Aorta (tissue), 5 donors: ENCODE data around the gene GRIA1. TPM values are rescaled to one million over a fixed set of nuclear protein-coding genes. Genes with fewer than 3 reads are reported as not detected.

Source experiments
- ATAC-seq: fragments of 200-7000 bp; cut with Tn5 transposase; one replicate; pipeline ENCODE4 v1.9.1; 2022; ENCODE audit warnings: moderate library complexity; ENCODE audit not compliant: low FRiP score
- DNase-seq, 2 donors: peaks; one replicate each; pipeline ENCODE4 v3.0.0-alpha.2; 2020
- H3K27ac ChIP-seq, 2 donors: one replicate each; pipeline ENCODE4 v1.5.1; 2013; ENCODE audit warnings: low read length in 2 of 2, mild to moderate bottlenecking in 2 of 2, moderate library complexity in 2 of 2, control low read depth in 1 of 2, inconsistent platforms in 1 of 2, low read depth in 1 of 2
- H3K27me3 ChIP-seq, 2 donors: one replicate each; pipeline ENCODE4 v1.6.1; 2013; ENCODE audit warnings: control low read depth in 1 of 2, low read length in 1 of 2, mild to moderate bottlenecking in 1 of 2, moderate library complexity in 1 of 2; ENCODE audit not compliant: insufficient read depth in 2 of 2, control insufficient read depth in 1 of 2
- H3K36me3 ChIP-seq, 2 donors: one replicate each; pipeline ENCODE4 v1.6.1; 2013; ENCODE audit warnings: control low read depth in 1 of 2, low read length in 1 of 2, mild to moderate bottlenecking in 1 of 2; ENCODE audit not compliant: insufficient read depth in 2 of 2, control insufficient read depth in 1 of 2
- H3K4me1 ChIP-seq, 2 donors: one replicate each; pipeline ENCODE4 v1.6.1; 2013; ENCODE audit warnings: low read length in 2 of 2, control low read depth in 1 of 2, mild to moderate bottlenecking in 1 of 2, moderate library complexity in 1 of 2; ENCODE audit not compliant: insufficient read depth in 2 of 2, control insufficient read depth in 1 of 2
- H3K4me3 ChIP-seq, 2 donors: one replicate each; pipeline ENCODE4 v1.5.1; 2013; ENCODE audit warnings: low read length in 2 of 2, control low read depth in 1 of 2, mild to moderate bottlenecking in 1 of 2
- H3K9me3 ChIP-seq: one replicate; pipeline ENCODE4 v1.6.1; 2013; ENCODE audit warnings: mild to moderate bottlenecking, low read length; ENCODE audit not compliant: control insufficient read depth
- WGBS, 2 donors: extraction: QIAGEN DNeasy Blood & Tissue Kit; methylation state at CpG; one replicate each; pipeline ENCODE4 v1.1.7; 2013; 5-methylcytosine and 5-hydroxymethylcytosine counted together
- intact Hi-C, 2 donors: fragments of 100-400 bp; cut with DNase I; formaldehyde crosslinking; loops; one replicate each; pipeline versions ENCODE4 v1.14.2 to v1.15.0; 2022
- polyA plus RNA-seq, 2 donors: library from polyadenylated mRNA; stranded (reverse); fragments of 200-250 nt; gene quantifications; one replicate each; pipeline ENCODE4 v1.2.3, GENCODE V29; 2013
- total RNA-seq, 2 donors: library from RNA; stranded (reverse); fragmentation: NEBNext Ultra II Directional; extraction: Animal tissue kit (Norgen Biotek cat#: 25700); gene quantifications; one replicate each; pipeline ENCODE4 v1.2.1, GENCODE V29; 2021
- donor health status: healthy with polysubstance abuse.
- donor health status: Bipolar disorder and iron deficiency.
- donor health status: DM: no; HTN: no; CAD: no.
- donor health status: DM: no; HTN: no; CAD: no.
- donor health status: DM: yes; HTN: yes; CAD: no.

Gene GRIA1
- total and polyA plus RNA-seq, 4 donors: 6.3 to 20.2 (median 7.0) TPM

- no peak overlapping the region for H3K27ac ChIP-seq
- no peaks in the 10 kb centered on the region for H3K27me3 ChIP-seq
- WGBS, 2 donors: 19 to 21% methylated on average over 6 of the region's 6 CpGs
- peaks cover 0 to 2% of the 10 kb centered on the region in 2 donors for H3K4me1 ChIP-seq
- no peak for DNase-seq
- ATAC-seq: no peak
- H3K4me3 ChIP-seq: no peak overlapping the region
- no peaks in the 10 kb centered on the region for H3K9me3 ChIP-seq
- no peaks in the 10 kb centered on the region for H3K36me3 ChIP-seq
- intact Hi-C loops: no loop called here
These were observed 21.2 kb downstream of the GRIA1 start for GRCh38 chr5:153511622-153512021.

- WGBS, 2 donors: 38 to 48% methylated on average over 4 of the region's 4 CpGs
- Histone ChIP-seq H3K4me1 (peaks cover 0 to 2% of the 10 kb centered on the region in 2 donors), H3K27me3 (no peaks in the 10 kb centered on the region), H3K27ac (no peak overlapping the region), H3K36me3 (no peaks in the 10 kb centered on the region), H3K4me3 (no peak overlapping the region), H3K9me3 (no peaks in the 10 kb centered on the region)
- ATAC-seq: no peak
- DNase-seq: no peak
- intact Hi-C loops: no loop called here
These were observed 22.7 kb downstream of the GRIA1 start for GRCh38 chr5:153513156-153513555.

- Histone ChIP-seq H3K27ac (no peak overlapping the region), H3K9me3 (no peaks in the 10 kb centered on the region), H3K27me3 (no peaks in the 10 kb centered on the region), H3K36me3 (no peaks in the 10 kb centered on the region), H3K4me3 (no peak overlapping the region), H3K4me1 (peaks cover 0 to 1% of the 10 kb centered on the region in 2 donors)
- DNase-seq (no peak), ATAC-seq (no peak)
- intact Hi-C loops: no loop called here
- 87 to 89% methylated on average over 2 of the region's 2 CpGs for WGBS, 2 donors
These were observed 24.8 kb downstream of the GRIA1 start for GRCh38 chr5:153515301-153515700.

- intact Hi-C loops: no loop called here
- H3K4me1 ChIP-seq: peaks cover 0 to 5% of the 10 kb centered on the region in 2 donors
- no peak overlapping the region for H3K27ac ChIP-seq
- DNase-seq (no peak), ATAC-seq (no peak)
- WGBS, 2 donors: 84 to 88% methylated on average over 12 of the region's 12 CpGs
- no peaks in the 10 kb centered on the region for H3K27me3 ChIP-seq
- H3K4me3 ChIP-seq: no peak overlapping the region
- H3K9me3 ChIP-seq: no peaks in the 10 kb centered on the region
- no peaks in the 10 kb centered on the region for H3K36me3 ChIP-seq
These were observed 26.2 kb downstream of the GRIA1 start for GRCh38 chr5:153516504-153517240.

GRCh38 chr5:153517241-153517611, 26.8 kb downstream of the GRIA1 start:
- ATAC-seq (no peak), DNase-seq (no peak)
- H3K27me3 ChIP-seq: no peaks in the 10 kb centered on the region
- no peak overlapping the region for H3K4me3 ChIP-seq
- H3K4me1 ChIP-seq: peaks cover 0 to 5% of the 10 kb centered on the region in 2 donors
- no peaks in the 10 kb centered on the region for H3K36me3 ChIP-seq
- H3K9me3 ChIP-seq: no peaks in the 10 kb centered on the region
- WGBS, 2 donors: 93 to 97% methylated on average over 2 of the region's 2 CpGs
- H3K27ac ChIP-seq: no peak overlapping the region
- intact Hi-C loops: no loop called here

GRCh38 chr5:153520137-153520536, 29.7 kb downstream of the GRIA1 start:
- Histone ChIP-seq H3K4me1 (peaks cover 5 to 9% of the 10 kb centered on the region in 2 donors), H3K36me3 (no peaks in the 10 kb centered on the region), H3K27ac (no peak overlapping the region), H3K4me3 (no peak overlapping the region), H3K27me3 (no peaks in the 10 kb centered on the region), H3K9me3 (no peaks in the 10 kb centered on the region)
- intact Hi-C loops: no loop called here
- ATAC-seq: no peak
- 84 to 96% methylated on average over 1 of the region's 1 CpG for WGBS, 2 donors
- DNase-seq: no peak

- WGBS, 2 donors: 77 to 83% methylated on average over 2 of the region's 2 CpGs
These were observed 30.5 kb downstream of the GRIA1 start for GRCh38 chr5:153520952-153521351.

GRCh38 chr5:153523211-153523610, 32.7 kb downstream of the GRIA1 start:
- Histone ChIP-seq H3K4me1 (peaks cover 5 to 9% of the 10 kb centered on the region in 2 donors), H3K27me3 (no peaks in the 10 kb centered on the region), H3K9me3 (no peaks in the 10 kb centered on the region), H3K27ac (no peak overlapping the region), H3K4me3 (no peak overlapping the region), H3K36me3 (no peaks in the 10 kb centered on the region)
- no peak for DNase-seq
- intact Hi-C loops: no loop called here
- ATAC-seq: no peak

More at GRCh38 chr5:153520952-153521351, 30.5 kb downstream of the GRIA1 start:
- H3K27ac ChIP-seq: no peak overlapping the region
- H3K4me1 ChIP-seq: peaks cover 5 to 9% of the 10 kb centered on the region in 2 donors
- intact Hi-C loops: no loop called here
- H3K27me3 ChIP-seq: no peaks in the 10 kb centered on the region
- H3K36me3 ChIP-seq: no peaks in the 10 kb centered on the region
- DNase-seq (no peak), ATAC-seq (no peak)
- no peak overlapping the region for H3K4me3 ChIP-seq
- no peaks in the 10 kb centered on the region for H3K9me3 ChIP-seq

- Histone ChIP-seq H3K4me3 (no peak overlapping the region), H3K9me3 (no peaks in the 10 kb centered on the region), H3K27ac (no peak overlapping the region), H3K36me3 (no peaks in the 10 kb centered on the region), H3K27me3 (no peaks in the 10 kb centered on the region), H3K4me1 (peaks cover 5 to 9% of the 10 kb centered on the region in 2 donors)
- DNase-seq: peak; percentile 54 to 81
- intact Hi-C loops: no loop called here
- 41 to 44% methylated on average over 5 of the region's 5 CpGs for WGBS, 2 donors
- no peak for ATAC-seq
These were observed 33.4 kb downstream of the GRIA1 start for GRCh38 chr5:153523831-153524230.
